ENCODE data around the gene COQ9. TPM values are rescaled to one million over a fixed set of nuclear protein-coding genes. Genes with fewer than 3 reads are reported as not detected.
A peak's percentile ranks its signal among the peaks of the same experiment; 100 is the strongest.

COQ9 gene
- total RNA-seq, 1 donor from 2014 or later: 225 TPM

GRCh38 chr16:57464523-57464922 is 17.2 kb downstream of the COQ9 start:
- DNase-seq: no peak
- no peak for ATAC-seq (ENCODE audit: poor library complexity)
- intact Hi-C loops (cut with DNase I): no loop called here

GRCh38 chr16:57468346-57468745 is 21.1 kb downstream of the COQ9 start:
- intact Hi-C loops (cut with DNase I): no loop called here
- DNase-seq (no peak), ATAC-seq (ENCODE audit: poor library complexity) (no peak)

GRCh38 chr16:57469046-57469445 is 21.8 kb downstream of the COQ9 start:
- ATAC-seq (ENCODE audit: poor library complexity) (no peak), DNase-seq (no peak)
- intact Hi-C loops (cut with DNase I): no loop called here

- no peak for ATAC-seq (ENCODE audit: poor library complexity)
- intact Hi-C loops (cut with DNase I): no loop called here
- no peak for DNase-seq
Observed at GRCh38 chr16:57469917-57470470, 22.7 kb downstream of the COQ9 start.

GRCh38 chr16:57470711-57471110 is 23.4 kb downstream of the COQ9 start:
- ATAC-seq (ENCODE audit: poor library complexity) (peak; percentile 61), DNase-seq (peak; percentile 80)
- intact Hi-C loops (cut with DNase I): no loop called here

- ATAC-seq (ENCODE audit: poor library complexity) (no peak), DNase-seq (no peak)
- intact Hi-C loops (cut with DNase I): no loop called here
Observed at GRCh38 chr16:57471209-57471608, 23.9 kb downstream of the COQ9 start.

GRCh38 chr16:57471852-57472664 is 24.8 kb downstream of the COQ9 start:
- intact Hi-C loops (cut with DNase I): no loop called here
- ATAC-seq (ENCODE audit: poor library complexity) (no peak), DNase-seq (no peak)

GRCh38 chr16:57472665-57473060 is 25.4 kb downstream of the COQ9 start:
- intact Hi-C loops (cut with DNase I): no loop called here
- no peak for ATAC-seq (ENCODE audit: poor library complexity)

GRCh38 chr16:57473176-57473840 is 26.0 kb downstream of the COQ9 start:
- intact Hi-C loops (cut with DNase I): no loop called here
- ATAC-seq (ENCODE audit: poor library complexity) (no peak), DNase-seq (no peak)

More at GRCh38 chr16:57472665-57473060, 25.4 kb downstream of the COQ9 start:
- DNase-seq: no peak

- no peak for DNase-seq
- intact Hi-C loops (cut with DNase I): no loop called here
- no peak for ATAC-seq (ENCODE audit: poor library complexity)
Observed at GRCh38 chr16:57473906-57474305, 26.6 kb downstream of the COQ9 start.

GRCh38 chr16:57474671-57475661 is 27.7 kb downstream of the COQ9 start:
- intact Hi-C loops (cut with DNase I): no loop called here
- DNase-seq (no peak), ATAC-seq (ENCODE audit: poor library complexity) (no peak)

- intact Hi-C loops (cut with DNase I): no loop called here
- ATAC-seq (ENCODE audit: poor library complexity): peak; percentile 28
Observed at GRCh38 chr16:57475711-57476339, 28.5 kb downstream of the COQ9 start.

GRCh38 chr16:57476546-57477410 is 29.5 kb downstream of the COQ9 start:
- no peak for DNase-seq
- intact Hi-C loops (cut with DNase I): no loop called here
- ATAC-seq (ENCODE audit: poor library complexity): no peak

More at GRCh38 chr16:57475711-57476339, 28.5 kb downstream of the COQ9 start:
- peak; percentile 64 for DNase-seq

GRCh38 chr16:57477531-57478202 is 30.4 kb downstream of the COQ9 start:
- intact Hi-C loops (cut with DNase I): no loop called here
- DNase-seq (no peak), ATAC-seq (ENCODE audit: poor library complexity) (no peak)

GRCh38 chr16:57478396-57479204 is 31.3 kb downstream of the COQ9 start:
- intact Hi-C loops (cut with DNase I): no loop called here
- DNase-seq (peak; percentile 56), ATAC-seq (ENCODE audit: poor library complexity) (no peak)

Measured in Right ventricle myocardium superior (tissue), 1 donor.